T-helper 2 cell treated with Interferon-gamma antibody and Interleukin-4, amounts not matched to agents 5 μg/mL and 100 μg/mL, for 36 hours (primary cell): Measurements from ENCODE around the gene SLC49A3.
A peak's percentile ranks its signal among the peaks of the same experiment; 100 is the strongest.
"Not testable (repeated sequence)": the region's sequence is repeated elsewhere in the genome, so short reads cannot be mapped to it uniquely, and the experiment has no call there.

Experiments used
- DNase-seq: peaks from one replicate; pipeline ENCODE4 v3.0.0; 2021; ENCODE audit warnings: low spot score
- H3K27ac Mint-ChIP-seq: one replicate; pipeline ENCODE4 v1.8.0; 2021; ENCODE audit warnings: mild to moderate bottlenecking, mixed read lengths
- H3K27me3 Mint-ChIP-seq: one replicate; pipeline ENCODE4 v1.8.0; 2021; ENCODE audit warnings: low read depth, mixed read lengths
- H3K36me3 Mint-ChIP-seq: one replicate; pipeline ENCODE4 v1.8.0; 2021; ENCODE audit warnings: low read depth, mixed read lengths
- H3K4me1 Mint-ChIP-seq: one replicate; pipeline ENCODE4 v1.8.0; 2021; ENCODE audit warnings: low read depth, mixed read lengths
- H3K4me3 Mint-ChIP-seq: one replicate; pipeline ENCODE4 v1.8.0; 2022; ENCODE audit warnings: mild to moderate bottlenecking, moderate library complexity, mixed read lengths
- H3K9me3 Mint-ChIP-seq: one replicate; pipeline ENCODE4 v1.8.0; 2021; ENCODE audit warnings: mixed read lengths

The SLC49A3 gene

GRCh38 chr4:712093-712492 is 23.1 kb upstream of the SLC49A3 start:
- Mint-ChIP-seq H3K4me1 (peaks cover 8% of the 10 kb centered on the region), H3K27me3 (no peaks in the 10 kb centered on the region), H3K9me3 (no peaks in the 10 kb centered on the region), H3K36me3 (peaks cover 9% of the 10 kb centered on the region), H3K27ac (no peak overlapping the region), H3K4me3 (no peak overlapping the region)
- no peak for DNase-seq

- no peak overlapping the region for H3K4me3 Mint-ChIP-seq
- H3K27me3 Mint-ChIP-seq, result no peaks in the 10 kb centered on the region
- H3K9me3 Mint-ChIP-seq, result no peaks in the 10 kb centered on the region
- H3K27ac Mint-ChIP-seq, result no peak overlapping the region
- DNase-seq, result no peak
- peaks cover 6% of the 10 kb centered on the region for H3K4me1 Mint-ChIP-seq
- peaks cover 9% of the 10 kb centered on the region for H3K36me3 Mint-ChIP-seq
These were observed 22.0 kb upstream of the SLC49A3 start for GRCh38 chr4:710916-711315.

GRCh38 chr4:710116-710515 is 21.2 kb upstream of the SLC49A3 start:
- peaks cover 9% of the 10 kb centered on the region for H3K36me3 Mint-ChIP-seq
- H3K4me1 Mint-ChIP-seq, result peaks cover 9% of the 10 kb centered on the region
- no peaks in the 10 kb centered on the region for H3K27me3 Mint-ChIP-seq
- peak overlapping the region; percentile 1 for H3K27ac Mint-ChIP-seq
- DNase-seq, result no peak
- H3K9me3 Mint-ChIP-seq, result no peaks in the 10 kb centered on the region
- H3K4me3 Mint-ChIP-seq, result no peak overlapping the region

GRCh38 chr4:709348-709747 is 20.4 kb upstream of the SLC49A3 start:
- no peak for DNase-seq
- Mint-ChIP-seq H3K27me3 (no peaks in the 10 kb centered on the region), H3K9me3 (no peaks in the 10 kb centered on the region), H3K4me3 (no peak overlapping the region), H3K36me3 (peaks cover 7% of the 10 kb centered on the region), H3K4me1 (peaks cover 9% of the 10 kb centered on the region), H3K27ac (no peak overlapping the region)

GRCh38 chr4:708631-708933 is 19.6 kb upstream of the SLC49A3 start:
- H3K4me1 Mint-ChIP-seq, result peaks cover 9% of the 10 kb centered on the region
- no peak overlapping the region for H3K27ac Mint-ChIP-seq
- DNase-seq, result no peak
- no peaks in the 10 kb centered on the region for H3K9me3 Mint-ChIP-seq
- peaks cover 7% of the 10 kb centered on the region for H3K36me3 Mint-ChIP-seq
- no peak overlapping the region for H3K4me3 Mint-ChIP-seq
- H3K27me3 Mint-ChIP-seq, result no peaks in the 10 kb centered on the region

DNA sequence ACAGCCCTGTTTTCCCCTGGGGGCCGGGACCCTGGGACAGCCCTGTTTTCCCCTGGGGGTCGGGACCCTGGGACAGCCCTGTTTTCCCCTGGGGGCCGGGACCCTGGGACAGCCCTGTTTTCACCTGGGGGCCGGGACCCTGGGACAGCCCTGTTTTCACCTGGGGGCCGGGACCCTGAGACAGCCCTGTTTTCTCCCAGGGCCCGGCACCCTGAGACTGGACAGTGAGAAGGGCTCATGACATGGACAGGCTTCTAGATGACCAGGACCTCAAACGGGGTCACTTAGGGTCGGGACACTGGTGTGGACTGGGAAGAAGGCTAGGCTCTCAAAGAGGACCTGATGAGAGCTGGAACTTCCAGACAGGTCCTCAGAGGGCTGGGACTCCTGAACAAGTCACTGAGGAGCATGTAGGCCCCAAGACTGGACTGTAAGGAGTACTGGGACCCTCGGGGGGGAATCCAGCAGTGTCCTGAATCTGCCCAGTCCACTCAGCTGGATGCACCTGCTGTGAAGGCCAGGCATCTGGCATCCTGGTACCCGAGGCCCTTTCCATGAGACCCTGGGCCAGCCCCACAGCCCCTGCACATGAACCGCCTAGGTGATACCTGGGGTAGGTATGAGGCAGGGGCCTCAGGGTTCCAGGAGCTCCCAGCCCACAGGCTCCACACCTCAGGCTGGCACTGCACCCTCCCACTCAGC is 19.1 kb upstream of the SLC49A3 start:
- peaks cover 7% of the 10 kb centered on the region for H3K36me3 Mint-ChIP-seq
- no peak overlapping the region for H3K4me3 Mint-ChIP-seq
- H3K9me3 Mint-ChIP-seq, result no peaks in the 10 kb centered on the region
- no peak overlapping the region for H3K27ac Mint-ChIP-seq
- H3K27me3 Mint-ChIP-seq, result no peaks in the 10 kb centered on the region
- no peak for DNase-seq
- H3K4me1 Mint-ChIP-seq, result peaks cover 9% of the 10 kb centered on the region

DNA sequence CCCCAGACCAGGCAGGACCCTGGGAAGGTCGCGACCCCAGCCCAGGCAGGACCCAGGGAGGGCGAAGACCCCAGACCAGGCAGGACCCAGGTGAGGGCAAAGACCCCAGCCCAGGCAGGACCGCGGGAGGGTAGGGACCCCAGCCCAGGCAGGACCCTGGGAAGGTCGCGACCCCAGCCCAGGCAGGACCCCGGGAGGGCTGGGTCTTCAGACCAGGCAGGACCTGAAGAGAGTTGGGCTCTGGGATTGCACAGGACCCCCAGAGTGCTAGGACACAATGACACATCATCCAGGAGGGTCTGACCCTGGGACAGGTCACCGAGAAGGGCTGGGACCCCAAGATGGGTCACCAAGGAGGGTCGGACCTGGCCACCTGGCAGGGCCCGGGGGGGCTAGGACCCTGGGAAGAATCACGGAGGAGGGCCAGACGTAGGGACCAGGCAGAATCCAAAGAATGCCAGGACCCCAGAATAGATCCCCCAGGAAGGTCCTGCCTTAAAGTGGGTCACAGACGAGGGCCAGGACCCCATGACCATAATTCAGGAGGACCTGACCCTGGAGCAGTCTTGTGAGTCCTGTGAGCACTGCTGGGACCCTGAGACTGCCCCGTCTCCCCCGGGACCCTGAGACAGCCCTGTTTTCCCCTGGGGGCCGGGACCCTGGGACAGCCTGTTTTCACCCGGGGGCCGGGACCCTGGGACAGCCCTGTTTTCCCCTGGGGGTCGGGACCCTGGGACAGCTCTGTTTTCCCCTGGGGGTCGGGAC is 18.1 kb upstream of the SLC49A3 start:
- Mint-ChIP-seq H3K4me3 (no peak overlapping the region), H3K27me3 (no peaks in the 10 kb centered on the region), H3K9me3 (no peaks in the 10 kb centered on the region), H3K4me1 (peaks cover 9% of the 10 kb centered on the region), H3K27ac (no peak overlapping the region), H3K36me3 (peaks cover 7% of the 10 kb centered on the region)
- DNase-seq, result no peak

DNA sequence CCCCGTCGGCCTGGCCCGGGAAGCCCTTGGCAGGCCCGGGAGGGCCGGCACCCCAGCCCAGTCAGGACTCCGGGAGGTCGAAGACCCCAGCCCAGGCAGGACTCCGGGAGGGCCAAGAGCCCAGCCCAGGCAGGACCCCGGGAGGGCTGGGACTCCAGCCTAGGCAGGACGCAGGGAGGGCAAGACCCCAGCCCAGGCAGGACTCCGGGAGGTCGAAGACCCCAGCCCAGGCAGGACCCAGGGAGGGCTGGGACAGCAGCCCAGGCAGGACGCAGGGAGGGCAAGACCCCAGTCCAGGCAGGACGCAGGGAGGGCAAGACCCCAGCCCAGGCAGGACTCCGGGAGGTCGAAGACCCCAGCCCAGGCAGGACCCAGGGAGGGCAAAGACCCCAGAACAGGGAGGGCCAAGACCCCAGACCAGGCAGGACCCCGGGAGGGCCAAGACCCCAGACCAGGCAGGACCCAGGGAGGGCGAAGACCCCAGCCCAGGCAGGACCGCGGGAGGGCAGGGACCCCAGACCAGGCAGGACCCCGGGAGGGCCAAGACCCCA is 17.2 kb upstream of the SLC49A3 start:
- not testable (repeated sequence) for DNase-seq, H3K4me1 Mint-ChIP-seq, H3K9me3 Mint-ChIP-seq, H3K36me3 Mint-ChIP-seq, H3K27me3 Mint-ChIP-seq, H3K4me3 Mint-ChIP-seq, H3K27ac Mint-ChIP-seq

GRCh38 chr4:705278-706082 is 16.5 kb upstream of the SLC49A3 start, which contains the start of gene PCGF3:
PCGF3 (plus strand) TSS chr4:705832; CDS start chr4:733681, 27,849 bp downstream.
- peak within 1 kb of the TSS; percentile 85 for H3K27ac Mint-ChIP-seq
- H3K27me3 Mint-ChIP-seq, result no peaks in the 10 kb centered on the region
- H3K9me3 Mint-ChIP-seq, result no peaks in the 10 kb centered on the region
- peaks cover 12% of the 10 kb centered on the region for H3K4me1 Mint-ChIP-seq
- DNase-seq, result peak; percentile 94
- peak within 1 kb of the TSS; percentile 87 for H3K4me3 Mint-ChIP-seq
- H3K36me3 Mint-ChIP-seq, result peaks cover 6% of the 10 kb centered on the region

DNA sequence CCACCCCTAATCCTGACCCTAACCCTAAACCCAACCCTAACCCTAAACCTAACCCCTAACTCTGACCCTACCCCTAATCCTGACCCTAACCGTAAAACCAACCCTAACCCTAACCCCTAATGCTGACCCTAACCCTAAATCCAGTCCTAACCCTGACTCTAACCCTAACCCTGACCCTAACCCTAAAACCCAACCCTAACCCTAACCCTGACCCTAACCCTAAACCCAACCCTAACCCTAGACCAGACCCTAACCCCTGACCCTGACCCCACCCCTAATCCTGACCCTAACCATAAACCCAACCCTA is 16.0 kb upstream of the SLC49A3 start:
- H3K36me3 Mint-ChIP-seq, result peaks cover 6% of the 10 kb centered on the region
- peaks cover 17% of the 10 kb centered on the region for H3K4me1 Mint-ChIP-seq
- no peaks in the 10 kb centered on the region for H3K9me3 Mint-ChIP-seq
- H3K4me3 Mint-ChIP-seq, result peak overlapping the region; percentile 87
- no peak for DNase-seq
- peak overlapping the region; percentile 85 for H3K27ac Mint-ChIP-seq
- H3K27me3 Mint-ChIP-seq, result no peaks in the 10 kb centered on the region

DNA sequence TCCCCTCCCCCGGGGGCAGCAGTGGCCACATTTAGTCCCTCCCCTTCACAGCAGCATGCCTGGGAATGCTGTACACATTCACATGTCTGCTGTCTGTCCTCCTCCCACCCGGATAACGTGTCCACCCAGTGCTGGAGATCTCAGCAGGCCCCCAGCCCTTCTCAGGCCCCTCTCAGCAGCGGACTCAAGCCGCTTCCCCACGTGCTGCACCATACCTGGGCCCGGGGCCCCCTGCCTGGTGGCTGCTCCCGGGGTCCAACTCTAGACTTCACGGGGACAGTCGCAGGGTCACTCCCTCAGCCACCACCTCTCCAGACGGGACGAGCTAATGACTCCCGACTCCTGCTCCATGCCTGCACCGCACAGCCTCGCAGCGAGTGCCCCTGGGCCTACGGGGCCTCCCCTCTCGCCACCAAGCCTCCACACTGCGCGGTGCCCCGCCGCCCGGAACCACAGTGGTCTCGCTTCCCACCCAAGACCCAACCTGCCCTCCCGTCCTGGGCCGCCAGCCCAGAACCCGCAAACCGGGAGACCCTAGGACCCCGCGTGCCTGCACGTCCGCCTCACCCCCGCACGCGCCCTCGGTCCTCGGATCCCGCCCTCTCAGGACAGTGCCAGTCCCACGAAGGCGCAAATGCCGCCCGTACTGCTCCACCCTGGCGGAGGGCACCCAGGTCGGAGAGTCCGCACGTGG is 15.4 kb upstream of the SLC49A3 start:
- H3K36me3 Mint-ChIP-seq, result peaks cover 3% of the 10 kb centered on the region
- no peaks in the 10 kb centered on the region for H3K9me3 Mint-ChIP-seq
- H3K4me1 Mint-ChIP-seq, result peaks cover 15% of the 10 kb centered on the region
- DNase-seq, result no peak
- no peaks in the 10 kb centered on the region for H3K27me3 Mint-ChIP-seq
- no peak overlapping the region for H3K27ac Mint-ChIP-seq
- peak overlapping the region; percentile 87 for H3K4me3 Mint-ChIP-seq

DNA sequence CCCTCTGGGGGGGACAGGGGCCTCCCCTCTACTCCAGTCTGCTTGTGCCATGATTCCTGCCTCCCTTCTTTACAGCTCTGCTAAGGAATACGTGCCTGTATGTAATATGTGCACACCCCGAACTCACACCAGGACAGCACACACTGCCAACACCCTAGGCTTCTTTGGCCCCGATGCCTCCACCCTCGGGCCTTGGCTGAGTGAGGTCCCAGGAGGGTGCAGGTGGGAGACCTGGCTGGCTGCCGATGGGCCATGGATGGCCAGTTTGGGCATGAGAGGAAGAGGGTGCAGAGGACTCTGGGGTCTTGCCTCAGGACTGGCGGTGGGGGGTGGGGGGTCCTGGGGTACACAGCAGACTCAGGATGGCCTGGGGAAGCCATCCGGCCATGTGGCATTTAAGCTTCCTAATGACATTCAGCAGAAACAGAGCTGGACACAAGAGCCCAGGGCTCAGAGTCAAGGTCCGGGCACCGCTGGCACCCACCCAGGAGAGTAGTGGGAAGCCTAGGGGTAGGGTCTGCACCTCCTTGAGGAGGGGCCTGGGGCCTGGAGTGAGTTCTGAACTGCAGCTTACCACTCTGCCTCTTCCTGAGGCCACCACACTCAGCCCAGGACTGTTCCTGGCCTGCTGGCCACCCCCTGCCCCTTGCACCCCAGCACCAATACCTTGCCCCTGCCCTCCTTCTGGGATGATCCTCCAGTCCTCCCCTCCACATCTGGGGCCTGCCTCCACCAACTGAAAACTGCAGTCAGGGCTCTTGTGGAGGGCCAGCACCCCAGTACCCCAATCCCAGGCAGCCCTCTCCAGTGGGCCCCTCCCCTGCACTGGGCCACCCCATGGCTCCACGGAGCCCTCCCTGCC is 14.6 kb upstream of the SLC49A3 start:
- Mint-ChIP-seq H3K4me3 (no peak overlapping the region), H3K36me3 (peaks cover under 1% of the 10 kb centered on the region), H3K9me3 (no peaks in the 10 kb centered on the region), H3K27ac (no peak overlapping the region), H3K27me3 (no peaks in the 10 kb centered on the region), H3K4me1 (peaks cover 19% of the 10 kb centered on the region)
- DNase-seq, result no peak

DNA sequence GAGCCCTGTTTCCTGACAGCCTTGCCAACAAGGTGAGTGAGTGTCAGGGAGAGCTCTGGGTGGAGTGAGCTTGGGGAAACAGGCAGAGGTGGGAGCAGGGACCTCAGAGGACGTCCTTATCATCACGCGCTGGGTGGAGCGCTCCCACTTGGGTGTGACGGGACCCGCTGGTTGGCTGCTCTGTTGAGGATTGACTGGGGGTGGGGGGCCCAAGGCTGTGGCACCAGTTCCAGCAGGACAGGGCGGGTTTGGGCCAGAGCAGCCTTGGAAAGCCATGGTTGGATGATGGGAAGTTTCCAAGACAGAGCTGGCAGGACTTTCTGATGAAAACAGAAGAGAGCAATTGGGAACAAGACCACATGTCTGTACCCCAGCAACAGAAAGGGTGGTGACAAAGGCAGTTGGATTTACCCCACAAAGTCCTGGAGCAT is 13.7 kb upstream of the SLC49A3 start:
- Mint-ChIP-seq H3K27me3 (no peaks in the 10 kb centered on the region), H3K4me3 (no peak overlapping the region), H3K4me1 (peaks cover 20% of the 10 kb centered on the region), H3K36me3 (no peaks in the 10 kb centered on the region), H3K27ac (no peak overlapping the region), H3K9me3 (no peaks in the 10 kb centered on the region)
- no peak for DNase-seq
